ENCODE data around the gene SMARCD3. TPM values are rescaled to one million over a fixed set of nuclear protein-coding genes. Genes with fewer than 3 reads are reported as not detected.
A peak's percentile ranks its signal among the peaks of the same experiment; 100 is the strongest.

Gene SMARCD3
- total and polyA plus RNA-seq, 9 of the 15 experiments (the other 6 are each of a cell fraction or from before 2014, with no cell fraction given) = 0.43 to 3.6 (median 2.6) TPM

DNA sequence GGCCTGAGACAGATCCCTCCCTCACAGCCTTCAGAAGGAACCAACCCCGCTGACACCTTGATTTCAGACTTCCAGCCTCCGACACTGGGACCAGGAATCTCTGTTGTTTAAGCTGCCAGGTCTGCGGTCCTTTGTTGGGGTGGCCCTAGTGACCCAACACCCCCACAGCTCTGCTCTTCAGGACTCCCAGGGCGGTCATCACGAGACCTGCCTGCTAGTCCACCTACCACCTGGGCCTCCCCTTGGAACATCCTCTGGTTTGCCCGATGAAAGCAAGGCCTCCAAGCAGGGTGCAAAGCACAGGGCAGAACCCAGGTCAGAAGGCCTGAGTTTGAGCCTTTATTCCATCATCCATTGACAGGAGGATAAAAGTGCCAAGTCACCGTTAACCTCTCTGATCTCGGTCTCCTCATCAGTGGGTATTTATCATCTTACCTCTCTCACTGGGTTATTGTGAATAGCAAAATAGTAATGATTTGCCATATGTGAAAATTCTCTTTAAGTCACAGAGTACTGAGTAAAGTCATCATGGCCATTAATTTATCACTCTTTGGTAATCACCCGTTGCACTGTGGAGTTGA, 16.9 kb upstream of the SMARCD3 start (continued):
- no peak for TF ChIP-seq ZNF212 (CRISPR knock-in tag; IDR thresholded peaks at IDR 0.05)
- TF ChIP-seq NFE2L1 (tag; IDR thresholded peaks at IDR 0.05; ENCODE audit: borderline replicate concordance, low read depth) = peak; percentile 71
- TF ChIP-seq BCL6 (CRISPR knock-in tag; IDR thresholded peaks at IDR 0.05) = no peak
- no peak for TF ChIP-seq ZEB2 (IDR thresholded peaks at IDR 0.05)
- TF ChIP-seq MAFG (tag; conservative IDR thresholded peaks at IDR 0.05) = peak; percentile 87
- TF ChIP-seq, protein P1, sequence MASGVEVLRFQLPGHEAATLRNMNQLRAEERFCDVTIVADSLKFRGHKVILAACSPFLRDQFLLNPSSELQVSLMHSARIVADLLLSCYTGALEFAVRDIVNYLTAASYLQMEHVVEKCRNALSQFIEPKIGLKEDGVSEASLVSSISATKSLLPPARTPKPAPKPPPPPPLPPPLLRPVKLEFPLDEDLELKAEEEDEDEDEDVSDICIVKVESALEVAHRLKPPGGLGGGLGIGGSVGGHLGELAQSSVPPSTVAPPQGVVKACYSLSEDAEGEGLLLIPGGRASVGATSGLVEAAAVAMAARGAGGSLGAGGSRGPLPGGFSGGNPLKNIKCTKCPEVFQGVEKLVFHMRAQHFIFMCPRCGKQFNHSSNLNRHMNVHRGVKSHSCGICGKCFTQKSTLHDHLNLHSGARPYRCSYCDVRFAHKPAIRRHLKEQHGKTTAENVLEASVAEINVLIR (CRISPR knock-in tag; IDR thresholded peaks at IDR 0.05) = no peak
- TF ChIP-seq SMC3 (conservative IDR thresholded peaks at IDR 0.05; ENCODE audit: insufficient read depth, low read depth, low read length) = no peak
- TF ChIP-seq, protein P2, sequence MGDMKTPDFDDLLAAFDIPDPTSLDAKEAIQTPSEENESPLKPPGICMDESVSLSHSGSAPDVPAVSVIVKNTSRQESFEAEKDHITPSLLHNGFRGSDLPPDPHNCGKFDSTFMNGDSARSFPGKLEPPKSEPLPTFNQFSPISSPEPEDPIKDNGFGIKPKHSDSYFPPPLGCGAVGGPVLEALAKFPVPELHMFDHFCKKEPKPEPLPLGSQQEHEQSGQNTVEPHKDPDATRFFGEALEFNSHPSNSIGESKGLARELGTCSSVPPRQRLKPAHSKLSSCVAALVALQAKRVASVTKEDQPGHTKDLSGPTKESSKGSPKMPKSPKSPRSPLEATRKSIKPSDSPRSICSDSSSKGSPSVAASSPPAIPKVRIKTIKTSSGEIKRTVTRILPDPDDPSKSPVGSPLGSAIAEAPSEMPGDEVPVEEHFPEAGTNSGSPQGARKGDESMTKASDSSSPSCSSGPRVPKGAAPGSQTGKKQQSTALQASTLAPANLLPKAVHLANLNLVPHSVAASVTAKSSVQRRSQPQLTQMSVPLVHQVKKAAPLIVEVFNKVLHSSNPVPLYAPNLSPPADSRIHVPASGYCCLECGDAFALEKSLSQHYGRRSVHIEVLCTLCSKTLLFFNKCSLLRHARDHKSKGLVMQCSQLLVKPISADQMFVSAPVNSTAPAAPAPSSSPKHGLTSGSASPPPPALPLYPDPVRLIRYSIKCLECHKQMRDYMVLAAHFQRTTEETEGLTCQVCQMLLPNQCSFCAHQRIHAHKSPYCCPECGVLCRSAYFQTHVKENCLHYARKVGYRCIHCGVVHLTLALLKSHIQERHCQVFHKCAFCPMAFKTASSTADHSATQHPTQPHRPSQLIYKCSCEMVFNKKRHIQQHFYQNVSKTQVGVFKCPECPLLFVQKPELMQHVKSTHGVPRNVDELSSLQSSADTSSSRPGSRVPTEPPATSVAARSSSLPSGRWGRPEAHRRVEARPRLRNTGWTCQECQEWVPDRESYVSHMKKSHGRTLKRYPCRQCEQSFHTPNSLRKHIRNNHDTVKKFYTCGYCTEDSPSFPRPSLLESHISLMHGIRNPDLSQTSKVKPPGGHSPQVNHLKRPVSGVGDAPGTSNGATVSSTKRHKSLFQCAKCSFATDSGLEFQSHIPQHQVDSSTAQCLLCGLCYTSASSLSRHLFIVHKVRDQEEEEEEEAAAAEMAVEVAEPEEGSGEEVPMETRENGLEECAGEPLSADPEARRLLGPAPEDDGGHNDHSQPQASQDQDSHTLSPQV (IDR thresholded peaks at IDR 0.05) = no peak
- no peak for TF ChIP-seq KAT8 (IDR thresholded peaks at IDR 0.05; ENCODE audit: low read depth)

All from K562 (cell line).